GM21723 (cell line): ENCODE measurements around the gene RNF182.
"Not testable (repeated sequence)": the region's sequence is repeated elsewhere in the genome, so short reads cannot be mapped to it uniquely, and the experiment has no call there.

Experiments
- ATAC-seq: cut with Tn5 transposase; IDR thresholded peaks from one replicate; pipeline ENCODE4 v1.9.1; 2021; ENCODE audit warnings: mild to moderate bottlenecking, moderate library complexity; ENCODE audit not compliant: unreplicated experiment

The RNF182 gene

DNA sequence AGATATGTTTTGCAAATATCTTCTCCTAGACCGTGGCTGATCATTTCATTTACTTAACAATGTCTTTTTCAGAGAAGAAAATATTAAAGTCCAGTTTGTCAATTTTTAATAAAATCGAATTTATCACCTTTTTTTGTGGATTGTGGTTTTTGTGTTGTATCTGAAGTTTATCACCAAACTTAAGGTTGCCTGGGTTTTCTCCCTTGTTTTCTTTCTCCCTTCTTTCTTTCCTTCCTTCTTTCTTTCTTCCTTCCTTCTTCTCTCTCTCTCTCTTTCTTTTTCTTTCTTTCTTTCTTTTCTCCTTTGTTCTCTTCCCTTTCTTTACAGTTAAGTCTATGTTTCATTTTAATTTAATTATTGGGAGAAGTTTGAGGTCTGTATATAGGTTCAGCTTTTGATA is 68.7 kb downstream of the RNF182 start:
- ATAC-seq: no peak

GRCh38 chr6:13998356-13998755 is 73.6 kb downstream of the RNF182 start:
- ATAC-seq: no peak

- no peak for ATAC-seq
Observed at GRCh38 chr6:14000901-14001300, 76.1 kb downstream of the RNF182 start.

DNA sequence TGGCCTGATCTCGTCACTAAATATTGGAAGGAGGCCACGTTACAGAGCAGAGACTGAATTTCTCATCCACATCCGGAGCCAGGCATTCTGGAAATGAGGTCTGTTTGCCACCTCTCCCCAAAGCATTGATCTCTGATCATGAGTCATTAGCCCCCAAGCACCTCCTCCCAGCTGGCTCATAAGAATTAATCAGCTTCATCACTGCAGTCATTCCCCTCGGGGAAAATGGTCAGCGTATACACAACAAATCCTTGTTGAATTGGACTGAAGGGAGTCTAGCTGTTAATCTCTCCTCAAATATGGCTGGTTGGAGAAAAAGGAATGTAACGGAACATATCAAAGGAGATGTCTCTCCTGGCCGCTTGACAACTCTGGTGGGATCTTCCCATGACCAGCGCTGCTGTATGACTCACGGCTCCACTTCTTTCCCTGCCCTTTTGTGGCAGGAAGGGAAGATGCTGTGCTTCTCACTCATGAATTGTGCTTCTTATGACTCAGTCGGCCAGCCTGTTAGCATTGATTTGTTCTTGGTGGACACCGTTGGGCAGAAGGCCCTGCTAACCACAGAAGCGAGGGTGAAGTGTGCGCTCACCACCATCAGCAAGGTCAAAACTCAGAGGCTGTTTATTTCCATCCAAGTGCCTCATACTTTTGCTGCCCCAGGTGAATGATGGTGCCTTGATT is 76.7 kb downstream of the RNF182 start:
- ATAC-seq: no peak

GRCh38 chr6:14002176-14002947 is 77.6 kb downstream of the RNF182 start:
- no peak for ATAC-seq

DNA sequence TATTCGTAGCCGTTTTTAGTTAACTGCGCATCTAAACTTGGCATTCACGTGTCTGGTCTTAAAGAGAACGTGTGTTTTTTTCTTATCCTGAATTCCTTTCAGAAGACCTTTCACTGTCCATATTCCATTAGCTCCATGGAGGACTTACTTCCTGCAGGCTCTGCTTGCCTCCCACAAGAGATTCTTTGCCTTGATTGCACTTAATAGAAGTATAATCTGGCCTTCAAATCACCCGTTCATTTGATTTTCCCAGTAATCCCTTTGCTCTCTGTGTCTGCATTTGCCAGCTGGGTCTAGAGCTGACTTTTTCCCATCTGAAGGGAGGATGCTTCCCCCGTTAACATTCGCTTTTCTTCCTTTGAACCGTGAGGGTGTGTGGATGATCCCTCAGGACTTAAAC is 79.5 kb downstream of the RNF182 start:
- no peak for ATAC-seq

DNA sequence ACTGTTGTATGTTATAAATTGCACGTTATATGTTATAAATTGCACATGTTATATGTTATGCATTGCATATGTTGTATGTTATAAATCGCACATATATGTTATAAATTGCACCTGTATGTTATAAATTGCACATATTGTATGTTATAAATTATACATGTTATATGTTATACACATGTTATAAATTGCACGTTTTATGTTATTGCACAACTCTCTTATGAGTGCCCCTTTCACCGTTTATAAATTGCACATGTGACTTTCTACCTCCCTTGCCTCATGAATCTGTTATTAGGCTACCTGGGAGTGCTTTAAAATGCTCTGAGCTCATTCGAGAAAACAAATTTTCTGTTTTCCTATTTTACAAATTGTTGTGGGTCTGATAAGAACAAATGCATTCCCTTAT is 84.1 kb downstream of the RNF182 start:
- no peak for ATAC-seq

- ATAC-seq: no peak
Observed at GRCh38 chr6:14009431-14009830, 84.7 kb downstream of the RNF182 start.

GRCh38 chr6:14010275-14010674 is 85.5 kb downstream of the RNF182 start:
- no peak for ATAC-seq

DNA sequence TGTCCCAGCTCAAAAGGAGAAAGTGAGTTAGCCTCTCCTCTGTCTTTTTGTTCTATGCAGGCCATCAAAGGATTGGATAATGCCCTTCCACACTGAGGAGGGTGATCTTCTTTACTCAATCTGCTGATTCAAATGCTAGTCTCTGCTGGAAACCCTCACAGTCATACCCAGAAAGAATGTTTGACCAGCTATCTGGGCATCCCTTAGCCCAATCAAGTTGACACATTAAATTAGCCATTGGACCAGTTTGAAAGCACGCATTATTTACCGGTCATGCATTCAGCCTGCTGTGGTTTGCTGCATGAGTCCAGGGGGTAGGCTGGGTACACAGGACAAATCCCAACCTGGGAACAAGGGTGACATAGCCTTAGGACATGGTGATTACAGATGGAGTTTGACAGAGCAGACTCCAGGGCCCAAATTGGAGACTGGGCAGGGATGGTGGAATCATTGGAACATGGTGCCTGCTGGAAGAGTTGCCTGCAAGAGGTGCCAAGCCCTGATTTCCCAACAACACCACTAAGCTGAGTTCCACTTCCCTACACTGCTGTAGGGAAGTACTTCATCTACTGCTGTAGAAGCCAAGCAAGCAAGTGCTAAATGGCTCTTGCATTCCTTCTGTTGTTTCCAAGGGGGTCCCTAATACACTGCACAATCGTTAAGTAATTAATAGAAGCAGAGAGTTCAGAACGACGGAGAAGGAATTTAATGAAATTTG is 87.7 kb downstream of the RNF182 start:
- ATAC-seq: no peak

- ATAC-seq: no peak
Observed at GRCh38 chr6:14015964-14016363, 91.2 kb downstream of the RNF182 start.

GRCh38 chr6:14016432-14016831 is 91.7 kb downstream of the RNF182 start:
- no peak for ATAC-seq

DNA sequence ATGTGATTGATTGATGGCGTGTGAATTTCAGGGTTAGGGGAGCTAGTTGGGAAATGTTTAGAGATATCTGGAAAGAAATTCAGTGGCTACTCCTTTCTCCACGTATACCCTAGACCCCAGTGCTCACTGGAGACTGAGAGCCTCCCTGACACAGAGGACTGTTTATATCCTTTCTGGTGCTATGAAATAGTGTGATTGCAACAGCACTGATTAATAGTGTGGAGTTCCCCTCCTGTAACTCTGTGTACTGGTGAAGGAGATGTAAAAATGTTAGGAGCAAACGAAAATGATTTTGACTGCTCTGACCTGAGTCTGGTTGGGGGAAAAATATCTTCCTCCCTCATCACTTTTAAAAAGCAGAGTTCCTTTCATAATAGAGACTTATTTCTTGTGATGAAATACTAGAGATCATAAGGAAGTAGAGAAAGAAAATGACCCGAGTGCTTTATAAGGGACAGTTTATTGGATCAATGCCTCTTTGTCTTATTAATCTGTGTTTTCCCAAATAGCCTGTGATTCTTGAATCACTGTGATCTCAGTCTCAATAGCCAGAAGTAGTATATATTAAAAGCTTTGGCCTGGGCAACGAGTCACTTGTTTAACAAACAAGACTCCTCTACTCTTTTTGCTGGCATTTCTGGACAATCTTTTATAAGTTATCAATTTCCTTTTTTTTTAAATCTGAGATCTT is 92.3 kb downstream of the RNF182 start:
- no peak for ATAC-seq

DNA sequence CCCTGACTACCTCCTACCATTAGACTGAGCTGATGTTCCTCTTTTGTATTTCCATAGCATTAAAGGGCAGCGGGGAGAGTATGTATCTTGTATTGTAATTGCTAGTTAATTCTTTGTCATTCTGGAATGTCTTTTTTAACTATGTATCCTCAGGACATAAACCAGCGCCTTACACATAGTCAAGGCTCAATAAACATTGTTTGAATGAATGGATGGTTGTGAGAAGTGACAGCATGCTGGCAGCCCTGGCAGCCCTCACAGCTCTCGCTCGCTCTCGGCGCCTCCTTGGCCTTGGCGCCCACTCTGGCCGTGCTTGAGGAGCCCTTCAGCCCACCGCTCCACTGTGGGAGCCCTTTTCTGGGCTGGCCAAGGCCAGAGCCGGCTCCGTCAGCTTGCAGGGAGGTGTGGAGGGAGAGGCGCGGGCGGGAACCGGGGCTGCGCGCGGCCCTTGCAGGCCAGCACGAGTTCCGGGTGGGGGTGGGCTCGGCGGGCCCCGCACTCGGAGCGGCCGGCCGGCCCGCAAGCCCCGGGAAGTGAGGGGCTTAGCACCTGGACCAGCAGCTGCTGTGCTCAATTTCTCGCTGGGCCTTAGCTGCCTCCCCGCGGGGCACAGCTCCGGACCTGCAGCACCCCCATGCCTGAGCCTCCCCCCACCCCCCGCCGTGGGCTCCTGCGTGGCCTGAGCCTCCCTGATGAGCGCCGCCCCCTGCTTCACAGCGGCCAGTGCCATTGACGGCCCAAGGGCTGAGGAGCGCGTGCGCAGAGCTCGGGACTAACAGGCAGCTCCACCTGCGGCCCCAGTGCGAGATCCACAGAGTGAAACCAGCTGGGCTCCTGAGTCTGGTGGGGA is 93.1 kb downstream of the RNF182 start:
- no peak for ATAC-seq

GRCh38 chr6:14018559-14018958 is 93.8 kb downstream of the RNF182 start:
- ATAC-seq: not testable (repeated sequence)

DNA sequence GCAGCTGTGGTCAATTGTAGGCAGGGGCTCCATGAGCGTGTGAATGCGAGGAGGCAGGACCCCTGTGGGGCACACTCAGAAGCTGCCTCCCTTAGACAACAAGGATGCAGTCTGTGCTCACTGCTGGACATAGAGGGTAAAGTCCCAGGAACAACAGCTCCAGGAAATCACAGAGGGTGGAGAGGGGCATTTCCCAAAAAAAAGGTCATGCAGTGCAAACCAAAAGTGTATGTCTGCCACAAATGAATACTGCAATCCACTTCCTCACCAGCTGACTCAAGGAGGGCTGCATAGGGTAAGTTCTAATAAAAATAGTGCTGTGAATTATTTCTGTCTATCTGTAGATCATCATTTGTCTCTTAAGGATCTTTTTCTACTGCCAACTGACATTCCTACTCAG is 95.8 kb downstream of the RNF182 start:
- no peak for ATAC-seq

DNA sequence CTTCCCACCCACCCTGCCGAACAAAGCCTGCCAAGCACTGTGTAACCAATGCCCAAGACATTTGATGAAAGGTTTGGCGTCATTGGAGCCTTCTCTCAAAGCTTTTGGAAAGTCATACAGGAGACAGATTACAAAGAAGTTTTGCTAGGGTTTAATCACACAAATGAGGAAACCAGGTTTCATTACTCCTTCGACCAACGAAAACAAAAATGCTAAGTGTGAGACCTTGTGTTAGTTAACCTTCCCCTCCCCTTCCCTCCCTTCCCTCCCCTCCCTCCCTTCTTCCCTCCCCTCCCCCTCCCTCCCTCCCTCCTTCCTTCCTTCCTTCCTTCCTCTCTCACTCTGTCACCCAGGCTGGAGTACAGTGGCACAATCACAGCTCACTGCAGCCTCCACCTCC is 96.7 kb downstream of the RNF182 start:
- ATAC-seq: no peak

- ATAC-seq: no peak
Observed at GRCh38 chr6:14022673-14023072, 97.9 kb downstream of the RNF182 start.

DNA sequence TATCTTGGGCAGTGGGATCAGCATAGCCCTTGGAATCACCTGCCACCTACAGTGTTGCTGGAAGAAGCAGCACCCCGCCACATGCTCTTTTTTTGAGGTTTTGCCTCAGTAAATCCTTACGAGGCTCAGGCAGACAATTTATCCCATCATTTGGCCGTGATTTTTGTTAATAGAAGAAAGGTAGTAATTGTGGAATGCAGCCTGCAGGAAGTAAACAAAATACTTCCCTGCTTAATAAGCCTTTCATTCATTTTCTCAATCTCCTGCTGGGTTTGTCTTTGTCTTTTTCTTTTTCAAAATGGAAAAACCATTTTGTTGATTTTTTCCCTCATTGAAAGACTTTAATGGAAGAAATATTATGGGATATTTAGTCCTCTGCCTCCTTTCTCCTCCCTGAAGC is 99.1 kb downstream of the RNF182 start:
- ATAC-seq: no peak

GRCh38 chr6:14025160-14025559 is 100.4 kb downstream of the RNF182 start:
- ATAC-seq: no peak
